Measurements from ENCODE around the gene TBX1.

The TBX1 gene

DNA sequence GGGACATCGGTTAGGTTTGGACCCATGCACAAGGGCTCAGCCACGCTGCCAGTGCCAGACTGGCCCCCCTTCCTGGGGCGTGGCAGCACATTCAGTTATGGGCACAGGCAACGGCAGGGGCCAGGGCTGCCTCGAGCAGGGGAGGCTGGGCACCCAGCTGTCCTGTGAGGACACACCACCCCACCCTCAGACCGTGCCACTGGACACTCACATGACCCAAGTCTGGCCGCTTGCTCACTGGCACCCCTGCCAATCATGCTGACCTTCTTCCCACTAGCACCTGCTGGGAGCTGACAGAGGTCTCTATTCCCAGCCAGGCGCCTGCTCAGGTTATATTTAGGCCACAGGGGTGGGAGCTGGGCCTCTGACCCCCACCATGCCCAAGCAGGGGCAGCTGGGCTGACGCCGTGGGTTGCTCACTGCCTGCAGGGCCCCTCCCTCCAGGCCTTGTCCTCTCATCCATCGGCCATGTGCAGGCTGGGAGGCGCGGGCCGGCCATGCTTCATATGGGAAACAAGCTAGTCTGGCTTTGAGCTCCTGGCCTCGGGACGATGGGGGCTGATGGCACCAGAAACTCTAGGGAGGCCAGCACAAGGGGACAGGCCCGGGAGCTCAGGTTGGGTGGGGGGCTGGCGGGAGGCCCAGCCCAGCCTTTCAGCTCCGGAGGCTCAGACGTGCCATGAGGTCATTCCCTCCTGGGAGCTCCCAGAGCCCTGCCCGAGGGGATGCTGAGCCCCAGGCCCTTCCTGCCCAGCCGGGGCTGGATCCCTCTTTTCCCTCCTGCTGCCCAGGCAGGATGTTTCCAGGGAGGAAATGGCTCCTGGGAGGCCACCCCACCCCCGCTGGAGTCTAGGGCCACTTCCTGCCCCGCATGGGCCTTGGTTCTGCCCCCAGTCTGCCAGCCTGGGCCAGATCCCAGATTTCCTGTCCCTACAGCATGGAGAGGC lies 15.2 kb upstream of the TBX1 start:
- Histone ChIP-seq H3K36me3 (no peaks in the 10 kb centered on the region), H3K27ac (no peak overlapping the region), H3K4me1 (ENCODE audit: control insufficient read depth in 1 of 2, insufficient read depth in 1 of 2, low read depth in 1 of 2, low read length in 1 of 2) (no peaks in the 10 kb centered on the region), H3K27me3 (peaks cover 27% of the 10 kb centered on the region), H3K9me3 (no peaks in the 10 kb centered on the region), H3K4me3 (ENCODE audit: low read depth in 1 of 2, low read length in 1 of 2) (no peak overlapping the region)
- TF ChIP-seq, protein P1, sequence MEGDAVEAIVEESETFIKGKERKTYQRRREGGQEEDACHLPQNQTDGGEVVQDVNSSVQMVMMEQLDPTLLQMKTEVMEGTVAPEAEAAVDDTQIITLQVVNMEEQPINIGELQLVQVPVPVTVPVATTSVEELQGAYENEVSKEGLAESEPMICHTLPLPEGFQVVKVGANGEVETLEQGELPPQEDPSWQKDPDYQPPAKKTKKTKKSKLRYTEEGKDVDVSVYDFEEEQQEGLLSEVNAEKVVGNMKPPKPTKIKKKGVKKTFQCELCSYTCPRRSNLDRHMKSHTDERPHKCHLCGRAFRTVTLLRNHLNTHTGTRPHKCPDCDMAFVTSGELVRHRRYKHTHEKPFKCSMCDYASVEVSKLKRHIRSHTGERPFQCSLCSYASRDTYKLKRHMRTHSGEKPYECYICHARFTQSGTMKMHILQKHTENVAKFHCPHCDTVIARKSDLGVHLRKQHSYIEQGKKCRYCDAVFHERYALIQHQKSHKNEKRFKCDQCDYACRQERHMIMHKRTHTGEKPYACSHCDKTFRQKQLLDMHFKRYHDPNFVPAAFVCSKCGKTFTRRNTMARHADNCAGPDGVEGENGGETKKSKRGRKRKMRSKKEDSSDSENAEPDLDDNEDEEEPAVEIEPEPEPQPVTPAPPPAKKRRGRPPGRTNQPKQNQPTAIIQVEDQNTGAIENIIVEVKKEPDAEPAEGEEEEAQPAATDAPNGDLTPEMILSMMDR (IDR thresholded peaks at IDR 0.05) = no peak

DNA sequence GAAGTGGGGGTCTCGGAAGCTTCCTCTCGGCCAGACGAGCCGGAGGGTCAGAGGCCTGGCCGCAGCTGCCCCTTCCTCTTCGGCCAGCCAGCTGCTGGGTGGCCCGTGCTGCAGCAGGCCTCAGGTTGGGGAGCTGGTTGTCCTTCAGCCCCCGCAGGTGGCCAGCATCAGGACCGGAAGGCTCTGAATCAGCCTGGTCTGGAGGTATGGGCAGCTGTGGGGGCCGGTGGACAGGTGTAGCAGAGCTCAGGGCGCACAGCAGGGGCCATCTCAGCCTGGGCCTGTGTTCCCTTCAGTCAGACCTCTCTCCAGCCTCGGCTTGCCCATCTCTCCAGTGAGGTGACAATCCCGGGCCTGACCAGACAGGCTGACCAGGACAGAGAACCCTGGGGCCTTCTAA lies 13.9 kb upstream of the TBX1 start:
- no peak overlapping the region for H3K4me3 ChIP-seq (ENCODE audit: low read depth in 1 of 2, low read length in 1 of 2)
- no peaks in the 10 kb centered on the region for H3K4me1 ChIP-seq (ENCODE audit: control insufficient read depth in 1 of 2, insufficient read depth in 1 of 2, low read depth in 1 of 2, low read length in 1 of 2)
- TF ChIP-seq, protein P1 (IDR thresholded peaks at IDR 0.05) = no peak
- peaks cover 38% of the 10 kb centered on the region for H3K27me3 ChIP-seq
- H3K9me3 ChIP-seq = no peaks in the 10 kb centered on the region
- H3K36me3 ChIP-seq = no peaks in the 10 kb centered on the region
- no peak overlapping the region for H3K27ac ChIP-seq

DNA sequence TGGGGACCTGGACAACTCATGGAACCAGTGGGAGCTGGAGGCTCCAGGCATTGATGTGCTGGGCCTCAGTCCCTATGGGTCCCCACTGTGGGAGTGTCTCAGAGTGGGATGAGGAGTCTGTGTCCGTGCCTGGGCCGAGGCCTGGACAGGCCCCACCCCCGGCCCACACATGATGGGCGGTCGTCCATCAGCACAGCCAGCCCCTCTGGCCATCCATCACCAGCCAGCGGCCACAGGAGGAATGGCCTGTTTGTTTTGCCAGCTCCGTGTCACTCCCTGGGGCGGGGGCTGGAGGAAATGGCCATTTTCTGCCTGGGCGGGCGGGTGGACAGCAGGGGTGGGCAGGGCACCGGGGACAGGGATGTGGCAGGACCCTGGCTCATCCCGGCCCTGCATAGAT lies 13.0 kb upstream of the TBX1 start:
- Histone ChIP-seq H3K4me3 (ENCODE audit: low read depth in 1 of 2, low read length in 1 of 2) (no peak overlapping the region), H3K4me1 (ENCODE audit: control insufficient read depth in 1 of 2, insufficient read depth in 1 of 2, low read depth in 1 of 2, low read length in 1 of 2) (no peaks in the 10 kb centered on the region), H3K36me3 (no peaks in the 10 kb centered on the region), H3K9me3 (no peaks in the 10 kb centered on the region), H3K27ac (no peak overlapping the region), H3K27me3 (peaks cover 47% of the 10 kb centered on the region)
- TF ChIP-seq, protein P1 (IDR thresholded peaks at IDR 0.05) = no peak

DNA sequence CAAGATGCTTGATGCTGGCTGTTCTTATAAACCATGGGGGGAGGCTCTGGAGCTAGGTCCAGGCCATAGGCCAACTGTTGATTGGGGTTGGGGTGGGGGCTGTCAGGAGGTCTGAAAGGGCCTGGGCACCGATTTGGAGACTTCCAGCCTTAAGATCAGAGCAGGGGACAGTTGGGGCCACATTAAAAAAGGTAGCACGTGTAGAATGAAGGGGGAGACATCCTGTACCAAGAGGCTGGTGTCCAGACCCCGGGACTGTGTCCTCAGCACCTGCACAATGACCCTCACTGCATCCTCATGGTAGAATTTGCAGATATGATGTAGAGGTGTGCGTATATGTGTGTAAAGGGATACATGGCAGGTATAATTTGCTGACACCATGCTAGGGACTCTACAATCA lies 12.4 kb upstream of the TBX1 start:
- Histone ChIP-seq H3K9me3 (no peaks in the 10 kb centered on the region), H3K27me3 (peaks cover 53% of the 10 kb centered on the region), H3K4me1 (ENCODE audit: control insufficient read depth in 1 of 2, insufficient read depth in 1 of 2, low read depth in 1 of 2, low read length in 1 of 2) (no peaks in the 10 kb centered on the region), H3K36me3 (no peaks in the 10 kb centered on the region), H3K27ac (no peak overlapping the region), H3K4me3 (ENCODE audit: low read depth in 1 of 2, low read length in 1 of 2) (no peak overlapping the region)
- TF ChIP-seq, protein P1 (IDR thresholded peaks at IDR 0.05) = no peak

DNA sequence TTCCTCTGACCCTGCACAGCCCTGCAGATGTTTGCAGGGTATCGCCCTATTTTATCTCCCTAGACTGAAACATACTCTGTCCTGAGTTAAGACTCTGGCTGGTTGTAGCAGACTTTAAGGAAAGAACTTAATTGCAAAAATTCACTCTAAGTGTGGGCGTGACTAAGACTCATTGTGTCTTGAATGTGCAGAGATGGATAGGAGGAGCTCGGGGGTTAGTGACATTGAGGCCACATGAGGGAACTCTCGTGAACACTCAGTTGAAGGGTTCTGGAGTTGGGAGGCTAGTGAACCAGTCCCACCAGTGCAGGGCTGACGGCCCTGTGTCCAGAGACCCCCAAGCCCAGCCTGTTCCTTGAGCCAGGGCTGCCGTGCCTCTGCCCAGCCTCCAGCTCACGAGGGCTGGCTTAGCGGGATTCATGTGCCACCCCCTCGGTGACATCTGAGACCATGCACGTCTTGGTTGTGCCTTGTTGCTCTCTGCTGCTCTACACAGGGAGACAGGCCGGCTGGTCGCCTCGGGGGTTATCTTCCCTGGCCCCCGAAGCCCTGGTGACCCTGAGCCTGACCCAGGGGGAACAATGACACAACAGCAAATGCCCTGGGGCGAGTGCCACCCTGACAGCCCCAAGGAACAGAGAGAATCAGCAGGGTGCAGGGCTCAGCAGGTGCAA lies 11.4 kb upstream of the TBX1 start:
- Histone ChIP-seq H3K4me1 (ENCODE audit: control insufficient read depth in 1 of 2, insufficient read depth in 1 of 2, low read depth in 1 of 2, low read length in 1 of 2) (no peaks in the 10 kb centered on the region), H3K27me3 (peaks cover 62% of the 10 kb centered on the region), H3K9me3 (no peaks in the 10 kb centered on the region), H3K36me3 (no peaks in the 10 kb centered on the region), H3K4me3 (ENCODE audit: low read depth in 1 of 2, low read length in 1 of 2) (no peak overlapping the region), H3K27ac (no peak overlapping the region)
- TF ChIP-seq, protein P1 (IDR thresholded peaks at IDR 0.05) = no peak
